LNCaP clone FGC (cell line): Measurements from ENCODE around the gene KRTAP20-1.

ENCODE experiments used
- DNase-seq: peaks from one replicate; pipeline ENCODE4 v3.0.0-alpha.2; 2011; ENCODE audit warnings: low read depth
- H3K4me3 ChIP-seq: 2 replicates; pipeline ENCODE4 v1.5.1; 2011; ENCODE audit warnings: mild to moderate bottlenecking, low read depth, low read length, control low read depth
- TF ChIP-seq, protein P1 (sequence below): IDR thresholded peaks from 2 replicates; pipeline ENCODE4 v1.5.1; 2012; ENCODE audit warnings: mild to moderate bottlenecking; ENCODE audit not compliant: control insufficient read depth, insufficient read depth; ENCODE audit errors: extremely low read depth

KRTAP20-1 gene

DNA sequence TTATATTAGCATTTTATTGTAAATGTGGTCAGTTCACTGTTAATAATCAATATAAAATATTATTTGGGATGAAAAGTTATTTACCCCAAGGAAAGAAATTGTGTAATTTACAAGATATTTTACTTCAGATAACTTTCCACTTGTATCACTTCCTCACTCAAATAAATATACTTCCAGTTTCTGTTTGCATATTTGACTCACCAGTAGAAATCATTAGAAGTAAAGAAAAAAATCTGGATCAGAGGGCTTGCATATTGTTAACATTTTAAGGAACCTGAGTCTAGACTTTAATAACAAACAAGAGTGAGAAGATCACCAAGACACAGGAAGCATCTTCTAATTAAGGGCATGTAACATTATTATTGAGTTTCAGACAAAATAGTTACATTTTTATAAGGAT is 3.9 kb downstream of the KRTAP20-1 start:
- TF ChIP-seq, protein P1, sequence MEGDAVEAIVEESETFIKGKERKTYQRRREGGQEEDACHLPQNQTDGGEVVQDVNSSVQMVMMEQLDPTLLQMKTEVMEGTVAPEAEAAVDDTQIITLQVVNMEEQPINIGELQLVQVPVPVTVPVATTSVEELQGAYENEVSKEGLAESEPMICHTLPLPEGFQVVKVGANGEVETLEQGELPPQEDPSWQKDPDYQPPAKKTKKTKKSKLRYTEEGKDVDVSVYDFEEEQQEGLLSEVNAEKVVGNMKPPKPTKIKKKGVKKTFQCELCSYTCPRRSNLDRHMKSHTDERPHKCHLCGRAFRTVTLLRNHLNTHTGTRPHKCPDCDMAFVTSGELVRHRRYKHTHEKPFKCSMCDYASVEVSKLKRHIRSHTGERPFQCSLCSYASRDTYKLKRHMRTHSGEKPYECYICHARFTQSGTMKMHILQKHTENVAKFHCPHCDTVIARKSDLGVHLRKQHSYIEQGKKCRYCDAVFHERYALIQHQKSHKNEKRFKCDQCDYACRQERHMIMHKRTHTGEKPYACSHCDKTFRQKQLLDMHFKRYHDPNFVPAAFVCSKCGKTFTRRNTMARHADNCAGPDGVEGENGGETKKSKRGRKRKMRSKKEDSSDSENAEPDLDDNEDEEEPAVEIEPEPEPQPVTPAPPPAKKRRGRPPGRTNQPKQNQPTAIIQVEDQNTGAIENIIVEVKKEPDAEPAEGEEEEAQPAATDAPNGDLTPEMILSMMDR: no peak
- H3K4me3 ChIP-seq: no peak overlapping the region
- DNase-seq: no peak

DNA sequence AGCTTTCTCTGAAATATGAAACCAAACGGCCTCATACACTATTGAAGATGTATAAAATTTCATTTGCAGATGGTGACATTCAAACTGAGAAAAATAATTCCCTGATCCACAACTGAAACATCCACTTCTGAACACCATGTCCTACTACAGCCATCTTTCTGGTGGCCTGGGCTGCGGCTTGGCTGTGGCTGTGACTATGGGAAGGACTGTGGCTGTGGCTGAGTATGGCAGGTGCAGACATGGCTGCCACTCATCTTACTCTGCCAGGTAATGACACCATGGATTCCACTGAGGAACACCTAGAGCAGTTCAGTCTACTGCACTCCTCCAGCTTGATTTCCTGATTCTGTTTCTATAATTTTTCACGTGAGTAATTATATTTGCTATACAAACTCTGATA is 4.3 kb downstream of the KRTAP20-1 start, which contains the start of gene KRTAP20-4:
Gene KRTAP20-4 (plus strand): TSS at position 106 of the 400 bp plus-strand sequence.
- no peak for DNase-seq
- H3K4me3 ChIP-seq: no peak within 1 kb of the TSS
- TF ChIP-seq, protein P1: no peak

DNA sequence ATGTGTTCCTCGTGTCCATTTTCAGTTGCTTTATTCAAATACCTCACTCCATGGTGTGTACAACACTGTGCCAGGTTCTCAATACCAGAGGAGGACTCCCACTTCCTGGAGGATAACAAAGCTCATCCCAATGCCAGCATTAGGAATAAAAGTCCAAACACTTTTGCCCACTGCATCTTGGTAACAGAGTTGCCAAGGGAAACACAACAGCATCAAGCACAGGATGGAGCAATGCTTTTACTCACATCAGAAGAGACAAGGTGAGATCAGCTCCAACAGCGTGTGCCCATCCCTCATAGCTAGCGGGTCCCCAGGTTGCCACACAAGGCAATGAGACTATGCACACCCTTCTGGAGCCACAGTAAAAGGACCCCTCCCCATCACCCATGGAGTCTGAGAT is 7.1 kb downstream of the KRTAP20-1 start:
- TF ChIP-seq, protein P1: no peak
- no peak for DNase-seq
- no peak overlapping the region for H3K4me3 ChIP-seq

GRCh38 chr21:30625449-30626165 is 9.4 kb downstream of the KRTAP20-1 start:
- DNase-seq: no peak
- H3K4me3 ChIP-seq: no peak overlapping the region
- TF ChIP-seq, protein P1: no peak

- TF ChIP-seq, protein P1: no peak
These were observed 11.9 kb downstream of the KRTAP20-1 start for GRCh38 chr21:30628109-30628508.

GRCh38 chr21:30629200-30629599 is 13.0 kb downstream of the KRTAP20-1 start:
- H3K4me3 ChIP-seq: no peak overlapping the region
- TF ChIP-seq, protein P1: no peak
- no peak for DNase-seq

More at GRCh38 chr21:30628109-30628508, 11.9 kb downstream of the KRTAP20-1 start:
- DNase-seq: no peak
- no peak overlapping the region for H3K4me3 ChIP-seq

DNA sequence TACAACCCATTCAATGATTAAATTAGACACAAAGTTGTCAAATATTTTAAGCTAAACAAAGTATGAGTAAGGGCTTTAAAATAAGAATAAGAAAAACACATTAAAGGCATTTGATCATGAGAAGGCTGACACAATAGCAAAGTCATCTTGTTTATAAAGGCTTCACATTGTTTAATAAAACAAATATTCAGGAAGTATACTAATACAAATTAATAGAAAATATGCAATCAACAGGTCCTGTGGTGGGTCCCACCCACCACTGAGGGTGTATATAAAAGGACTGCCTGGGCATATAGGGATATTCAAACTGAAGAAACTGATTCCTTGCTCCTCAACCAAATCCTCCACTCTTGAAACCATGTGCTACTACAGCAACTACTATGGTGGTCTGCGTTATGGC is 18.7 kb downstream of the KRTAP20-1 start, which contains the start of gene KRTAP20-2:
Gene KRTAP20-2 (plus strand): TSS at position 301 of the 400 bp plus-strand sequence. CDS start 58 bp downstream, at position 359.
- no peak within 1 kb of the TSS for H3K4me3 ChIP-seq
- DNase-seq: no peak
- TF ChIP-seq, protein P1: no peak
